ENCODE results near the gene PDE8A.
"Not testable (repeated sequence)": the region's sequence is repeated elsewhere in the genome, so short reads cannot be mapped to it uniquely, and the experiment has no call there.

The PDE8A gene

GRCh38 chr15:85168642-85169173, 187.1 kb downstream of the PDE8A start:
- DNase-seq (ENCODE audit: low read depth in 2 of 2): no peak

- no peak for DNase-seq (ENCODE audit: low read depth in 2 of 2)
These were observed 190.1 kb downstream of the PDE8A start for GRCh38 chr15:85171736-85172135.

GRCh38 chr15:85172846-85173490, 191.3 kb downstream of the PDE8A start:
- no peak for DNase-seq (ENCODE audit: low read depth in 2 of 2)

GRCh38 chr15:85173630-85174029, 192.0 kb downstream of the PDE8A start:
- DNase-seq (ENCODE audit: low read depth in 2 of 2): not testable (repeated sequence)

- no peak for DNase-seq (ENCODE audit: low read depth in 2 of 2)
These were observed 192.9 kb downstream of the PDE8A start for GRCh38 chr15:85174521-85174920.

- not testable (repeated sequence) for DNase-seq (ENCODE audit: low read depth in 2 of 2)
These were observed 195.4 kb downstream of the PDE8A start for GRCh38 chr15:85177042-85177515.

GRCh38 chr15:85178308-85178707, 196.7 kb downstream of the PDE8A start:
- DNase-seq (ENCODE audit: low read depth in 2 of 2): no peak

GRCh38 chr15:85179700-85180099, 198.0 kb downstream of the PDE8A start:
- no peak for DNase-seq (ENCODE audit: low read depth in 2 of 2)

GRCh38 chr15:85185350-85185749, 203.7 kb downstream of the PDE8A start:
- not testable (repeated sequence) for DNase-seq (ENCODE audit: low read depth in 2 of 2)

- DNase-seq (ENCODE audit: low read depth in 2 of 2): not testable (repeated sequence)
These were observed 206.5 kb downstream of the PDE8A start for GRCh38 chr15:85188171-85188577.

Data from stimulated activated CD8-positive, alpha-beta memory T cell treated with anti-CD3 and anti-CD28 coated beads, Interleukin-15, amount 100 ng/mL, for 4 hours (primary cell).